Endometrial microvascular endothelial cells (primary cell): ENCODE measurements around the gene TTC14. TPM values are rescaled to one million over a fixed set of nuclear protein-coding genes. Genes with fewer than 3 reads are reported as not detected.
"Not testable (repeated sequence)": the region's sequence is repeated elsewhere in the genome, so short reads cannot be mapped to it uniquely, and the experiment has no call there.

ENCODE experiments used
- in situ Hi-C: cut with HindIII; loops from 2 replicates; pipeline ENCODE4 v1.10.0; 2017; ENCODE audit warnings: low sequenced_read_pairs, low pct_unique_long_range_greater_than_20kb; ENCODE audit errors: inconsistent ontology term
- total RNA-seq: library from RNA; depleted of rRNA; stranded (reverse); fragments of >200 nt; gene quantifications from one replicate; pipeline ENCODE4 v1.2.3, GENCODE V29; 2015; ENCODE audit errors: inconsistent ontology term

Gene TTC14, protein sequence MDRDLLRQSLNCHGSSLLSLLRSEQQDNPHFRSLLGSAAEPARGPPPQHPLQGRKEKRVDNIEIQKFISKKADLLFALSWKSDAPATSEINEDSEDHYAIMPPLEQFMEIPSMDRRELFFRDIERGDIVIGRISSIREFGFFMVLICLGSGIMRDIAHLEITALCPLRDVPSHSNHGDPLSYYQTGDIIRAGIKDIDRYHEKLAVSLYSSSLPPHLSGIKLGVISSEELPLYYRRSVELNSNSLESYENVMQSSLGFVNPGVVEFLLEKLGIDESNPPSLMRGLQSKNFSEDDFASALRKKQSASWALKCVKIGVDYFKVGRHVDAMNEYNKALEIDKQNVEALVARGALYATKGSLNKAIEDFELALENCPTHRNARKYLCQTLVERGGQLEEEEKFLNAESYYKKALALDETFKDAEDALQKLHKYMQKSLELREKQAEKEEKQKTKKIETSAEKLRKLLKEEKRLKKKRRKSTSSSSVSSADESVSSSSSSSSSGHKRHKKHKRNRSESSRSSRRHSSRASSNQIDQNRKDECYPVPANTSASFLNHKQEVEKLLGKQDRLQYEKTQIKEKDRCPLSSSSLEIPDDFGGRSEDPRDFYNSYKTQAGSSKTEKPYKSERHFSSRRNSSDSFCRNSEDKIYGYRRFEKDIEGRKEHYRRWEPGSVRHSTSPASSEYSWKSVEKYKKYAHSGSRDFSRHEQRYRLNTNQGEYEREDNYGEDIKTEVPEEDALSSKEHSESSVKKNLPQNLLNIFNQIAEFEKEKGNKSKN
- 18.5 TPM for total RNA-seq

DNA sequence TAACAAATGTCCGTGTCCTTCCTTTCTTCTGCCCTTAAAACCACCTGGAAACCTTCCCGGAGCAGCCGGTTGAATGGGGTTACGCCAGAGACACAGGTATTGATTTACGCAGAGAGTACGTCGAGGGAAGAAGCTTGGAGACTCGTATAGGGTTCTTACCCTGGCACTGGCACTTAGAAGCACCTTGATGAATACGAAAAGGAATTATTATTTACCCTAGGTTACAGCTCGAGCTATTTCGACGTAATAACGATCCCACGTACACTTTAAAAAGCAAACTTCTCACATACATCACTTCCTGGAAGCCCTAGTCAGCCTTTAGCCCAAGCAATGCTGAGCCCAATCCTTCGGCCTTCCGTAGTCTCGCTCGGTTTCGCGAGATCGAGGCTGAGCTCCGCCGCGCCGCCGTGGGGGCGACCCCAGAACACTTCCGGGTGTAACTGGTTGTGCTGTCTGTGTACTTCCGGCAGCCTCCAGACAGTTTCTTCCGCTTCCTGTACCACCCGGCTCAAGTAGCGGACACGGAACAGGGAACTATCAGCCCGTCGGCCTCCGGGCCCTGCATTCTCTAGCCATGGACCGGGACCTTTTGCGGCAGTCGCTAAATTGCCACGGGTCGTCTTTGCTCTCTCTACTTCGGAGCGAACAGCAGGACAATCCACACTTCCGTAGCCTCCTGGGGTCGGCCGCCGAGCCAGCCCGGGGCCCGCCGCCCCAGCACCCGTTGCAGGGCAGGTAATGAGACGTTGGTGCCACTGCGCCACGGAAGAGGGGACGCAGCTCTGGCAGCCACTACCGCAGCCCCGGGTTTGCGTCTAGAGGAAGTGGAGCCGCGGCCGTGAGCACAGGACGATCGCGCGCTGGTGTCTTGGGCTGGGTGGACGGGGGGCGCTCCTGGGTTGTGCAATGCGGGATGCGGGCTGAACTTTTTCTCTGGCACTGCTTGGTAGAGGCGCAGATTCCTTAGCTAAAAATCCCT, at the start of gene TTC14:
Gene TTC14, plus strand, starts transcription at position 476 of the 979 bp plus-strand sequence. Its CDS starts 99 bp downstream, at position 575.
- in situ Hi-C loops = no loop called here

DNA sequence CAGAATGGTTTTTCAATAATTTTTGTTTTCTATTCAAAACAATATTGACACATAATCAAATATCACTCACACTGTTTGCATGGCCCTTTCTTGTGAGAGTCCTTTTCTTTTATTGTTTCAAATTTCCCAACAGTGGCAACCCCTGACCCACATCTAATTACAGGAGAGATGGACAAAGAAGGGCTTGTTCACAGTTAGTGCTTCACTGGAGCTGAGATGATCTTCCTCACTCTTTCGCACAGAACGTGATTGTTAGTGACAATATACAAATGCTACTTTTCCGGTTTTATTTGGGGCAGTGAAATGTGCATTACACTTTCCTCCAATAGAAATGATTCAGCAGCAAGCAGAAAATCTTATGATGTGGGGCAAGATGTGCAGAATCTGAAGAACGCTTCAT, 38.6 kb upstream of the TTC14 start:
- in situ Hi-C loops = no loop called here

DNA sequence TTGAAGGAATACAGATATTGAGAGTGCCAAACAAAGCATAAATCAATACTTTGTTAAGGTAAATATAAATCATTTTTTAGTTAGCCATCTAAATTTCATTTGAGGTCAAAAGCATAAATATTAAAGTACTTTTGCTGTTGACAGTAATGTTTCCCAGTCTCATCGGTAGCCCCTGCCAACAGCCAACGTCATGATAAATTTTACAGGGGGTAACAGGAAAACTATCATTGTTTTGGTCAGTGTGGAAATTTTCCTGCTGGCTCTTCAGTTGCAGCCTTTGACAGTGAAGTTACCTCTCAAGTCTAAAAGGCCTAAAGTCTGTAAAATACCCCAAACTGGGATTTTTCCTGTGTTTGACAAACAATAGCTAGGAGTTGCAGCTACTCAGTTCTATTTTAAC, 37.3 kb upstream of the TTC14 start:
- in situ Hi-C loops = no loop called here

DNA sequence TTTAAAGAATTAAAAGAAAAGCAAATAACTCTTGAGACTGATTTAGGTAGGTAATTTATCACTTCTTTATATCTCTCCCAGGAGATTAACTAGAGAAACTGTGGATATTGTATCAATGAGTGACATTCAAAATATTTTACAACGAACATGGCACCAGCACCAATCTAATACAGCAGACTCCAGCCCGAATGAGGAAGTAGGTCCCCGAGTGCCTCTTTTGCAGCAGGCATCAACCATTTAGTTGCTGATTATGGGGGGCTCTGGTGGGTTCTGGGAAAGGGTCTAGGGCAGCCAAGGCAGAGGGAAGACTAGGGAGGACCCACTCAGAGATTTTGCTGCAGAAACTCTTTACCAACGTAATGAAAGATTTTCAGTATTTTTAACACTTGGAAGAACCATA, 31.7 kb upstream of the TTC14 start:
- in situ Hi-C loops = no loop called here

DNA sequence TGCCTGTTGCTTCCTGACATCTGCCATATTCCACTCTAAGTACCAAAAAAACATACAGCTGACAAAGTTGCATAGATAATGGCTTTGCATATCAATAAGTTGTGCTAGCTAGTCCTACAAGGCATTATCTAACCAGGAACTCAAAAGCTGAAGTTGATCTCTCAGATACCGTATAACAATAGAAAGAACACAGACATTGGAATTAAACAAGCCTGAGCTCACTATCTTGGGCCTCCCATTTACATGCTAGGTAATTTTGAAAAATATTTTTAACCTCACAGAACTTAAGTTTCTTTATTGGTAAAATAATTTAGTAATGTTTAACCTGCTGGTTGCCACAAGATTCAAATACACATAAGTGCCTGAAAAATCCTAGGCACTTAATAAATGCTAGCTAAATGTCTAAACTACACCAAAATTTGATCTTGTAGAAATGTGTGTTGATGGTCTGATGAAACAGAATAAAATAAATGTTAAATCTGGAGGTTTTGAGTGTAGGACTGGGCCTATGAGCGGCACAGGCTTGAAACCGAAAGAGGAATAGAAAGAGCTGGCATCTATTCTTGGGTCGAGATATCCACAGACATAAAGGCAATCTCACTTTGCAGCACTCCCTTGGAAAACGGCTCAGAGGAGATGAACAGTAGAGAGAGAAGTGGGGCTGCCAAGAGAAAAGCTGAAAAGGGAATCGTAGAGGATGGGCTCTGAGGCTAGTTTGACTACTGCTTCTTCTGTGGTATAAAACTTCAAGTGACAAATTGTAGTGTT, 29.9 kb upstream of the TTC14 start:
- in situ Hi-C loops = no loop called here

DNA sequence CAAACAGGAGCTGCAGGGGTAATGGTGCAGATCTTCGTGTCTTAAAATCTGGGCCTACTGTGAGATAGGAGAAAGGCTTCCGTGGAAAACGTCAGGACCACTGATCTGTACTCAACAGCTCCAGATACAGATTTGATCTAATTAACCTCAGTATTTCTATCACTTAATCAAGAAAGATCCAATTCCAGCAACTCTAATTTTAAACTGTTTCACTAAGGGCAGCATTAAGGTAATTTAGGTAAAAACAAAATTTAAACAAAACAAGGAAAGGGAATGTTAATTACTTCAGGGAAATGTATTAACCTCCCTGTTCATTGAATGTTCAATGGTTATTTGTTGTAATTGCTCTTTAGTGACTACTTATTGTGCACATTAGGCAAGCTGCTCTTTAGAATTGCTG, 26.4 kb upstream of the TTC14 start:
- in situ Hi-C loops = no loop called here

DNA sequence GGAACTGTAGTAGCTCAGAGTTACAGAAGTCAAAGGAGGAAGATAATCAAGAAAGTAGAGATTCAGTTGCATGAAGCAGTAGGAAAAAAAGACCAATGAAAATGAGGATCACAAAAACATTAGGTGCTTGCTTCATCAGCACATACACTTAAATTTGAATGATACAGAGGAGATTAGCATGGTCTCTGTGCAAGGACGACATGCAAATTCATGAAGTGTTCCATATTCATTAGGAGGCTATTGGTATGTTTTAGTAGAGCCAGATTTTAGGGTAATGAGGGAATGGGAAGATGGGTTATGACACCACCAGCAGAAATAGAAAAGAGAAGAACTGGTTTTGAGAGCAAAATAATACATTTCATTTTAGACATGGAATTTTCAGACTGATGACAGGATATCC, 21.0 kb upstream of the TTC14 start:
- in situ Hi-C loops = no loop called here

DNA sequence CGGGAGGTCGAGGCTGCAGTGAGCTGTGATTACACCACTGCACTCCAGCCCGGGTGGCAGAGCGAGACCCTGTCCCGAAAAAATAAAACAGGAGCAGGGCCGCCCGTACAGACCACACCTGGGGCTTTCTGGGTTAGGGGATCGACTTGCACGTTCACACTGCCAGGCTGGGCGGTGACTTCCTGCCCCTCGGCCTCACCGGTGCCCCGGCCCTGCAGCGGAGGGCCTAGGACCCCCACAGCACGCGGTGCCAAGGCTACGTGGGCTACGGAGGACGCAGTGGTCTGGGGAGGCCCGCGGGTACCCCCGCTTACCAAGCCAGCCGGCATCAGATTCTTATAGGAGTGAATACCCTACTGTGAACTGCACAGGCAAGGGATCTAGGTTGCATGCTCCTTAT, 11.6 kb upstream of the TTC14 start:
- in situ Hi-C loops = no loop called here

DNA sequence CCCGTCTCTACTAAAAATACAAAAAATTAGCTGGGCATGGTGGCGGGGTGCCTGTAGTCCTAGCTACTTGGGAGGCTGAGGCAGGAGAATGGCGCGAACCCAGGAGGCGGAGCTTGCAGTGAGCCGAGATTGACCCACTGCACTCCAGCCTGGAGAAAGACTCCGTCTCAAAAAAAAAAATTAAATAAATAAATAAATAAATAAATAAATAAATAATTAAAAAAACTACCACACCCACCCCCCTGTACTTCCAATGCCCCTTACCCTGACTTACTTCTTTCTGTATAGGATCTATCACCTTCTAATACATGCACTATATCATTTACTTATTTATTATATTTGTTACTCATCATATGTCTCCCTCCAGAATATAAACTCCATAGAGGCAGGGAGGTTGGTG, 8.3 kb upstream of the TTC14 start:
- in situ Hi-C loops = not testable (repeated sequence)

DNA sequence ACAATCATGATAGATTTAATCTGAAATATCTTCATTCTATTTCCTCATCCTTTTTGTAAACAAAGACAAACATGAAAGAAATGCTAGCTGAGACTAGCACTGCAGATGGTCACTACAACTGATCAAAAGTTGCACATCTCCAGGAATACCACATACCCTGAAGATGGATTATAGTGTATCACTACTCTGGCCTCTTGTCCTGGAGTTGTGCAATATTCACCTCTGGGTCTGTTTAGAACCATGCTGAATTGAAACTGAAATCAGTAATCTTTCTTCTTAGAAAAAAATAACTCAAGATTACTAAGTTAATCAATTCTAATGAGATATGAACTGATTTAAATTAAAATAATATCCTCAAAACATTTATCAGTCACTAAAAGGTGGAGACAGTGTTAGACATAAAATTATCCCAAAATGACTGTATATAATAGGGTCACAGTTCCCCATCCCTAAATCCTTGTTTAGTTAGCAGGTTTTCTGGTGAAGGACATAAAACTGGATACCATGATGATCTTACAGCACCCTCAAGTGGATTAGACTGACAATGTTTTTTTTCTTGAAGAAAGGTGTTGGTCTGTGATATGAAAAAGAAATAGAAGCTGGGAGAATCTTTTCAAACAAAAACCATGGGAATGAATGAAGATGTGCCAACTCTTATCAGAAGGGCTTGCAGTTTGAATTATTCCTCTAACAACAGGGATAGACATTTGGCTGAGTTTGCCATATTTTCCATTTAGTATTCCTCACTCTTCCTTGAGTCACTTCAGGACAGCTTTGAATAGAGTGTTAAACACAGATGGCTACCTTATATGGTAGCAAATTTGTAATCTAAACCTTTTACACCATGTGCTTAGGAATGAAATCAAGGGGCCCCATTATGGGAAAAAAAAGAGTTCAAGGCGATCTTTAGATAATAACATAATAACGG, 7.1 kb upstream of the TTC14 start:
- in situ Hi-C loops = no loop called here

DNA sequence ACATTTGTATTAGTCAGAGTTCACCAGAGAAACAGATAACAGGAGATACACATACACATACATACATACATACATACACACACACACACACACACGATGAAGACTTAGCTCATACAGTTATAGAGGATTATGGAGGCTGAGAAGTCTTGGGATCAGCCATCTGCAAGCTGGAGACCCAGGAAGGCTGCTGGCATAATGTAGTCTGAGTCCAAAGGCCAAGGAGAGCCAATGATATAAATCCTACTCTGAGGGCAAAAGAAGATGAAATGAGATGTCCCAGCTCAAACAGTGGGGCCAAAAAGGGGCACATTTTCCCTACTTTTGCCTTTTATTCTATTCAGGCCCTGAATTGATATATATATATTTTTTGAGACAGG, 6.4 kb upstream of the TTC14 start:
- in situ Hi-C loops = no loop called here

DNA sequence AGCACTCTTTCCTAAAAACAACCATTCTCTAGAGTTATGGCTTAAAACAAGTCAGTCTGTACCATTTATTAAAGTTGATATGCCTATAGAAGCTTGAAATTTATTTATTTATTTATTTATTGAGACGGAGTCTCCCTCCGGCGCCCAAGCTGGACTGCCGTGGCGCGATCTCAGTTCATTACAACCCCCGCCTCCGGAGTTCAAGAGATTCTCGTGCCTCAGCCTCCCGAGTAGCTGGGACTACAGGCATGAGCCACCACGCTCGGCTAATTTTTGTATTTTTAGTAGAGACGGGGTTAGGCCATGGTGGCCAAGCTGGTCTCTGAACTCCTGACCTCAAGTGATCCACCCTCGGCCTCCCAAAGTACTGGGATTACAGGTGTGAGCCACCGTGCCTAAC, 1.5 kb upstream of the TTC14 start:
- in situ Hi-C loops = no loop called here

DNA sequence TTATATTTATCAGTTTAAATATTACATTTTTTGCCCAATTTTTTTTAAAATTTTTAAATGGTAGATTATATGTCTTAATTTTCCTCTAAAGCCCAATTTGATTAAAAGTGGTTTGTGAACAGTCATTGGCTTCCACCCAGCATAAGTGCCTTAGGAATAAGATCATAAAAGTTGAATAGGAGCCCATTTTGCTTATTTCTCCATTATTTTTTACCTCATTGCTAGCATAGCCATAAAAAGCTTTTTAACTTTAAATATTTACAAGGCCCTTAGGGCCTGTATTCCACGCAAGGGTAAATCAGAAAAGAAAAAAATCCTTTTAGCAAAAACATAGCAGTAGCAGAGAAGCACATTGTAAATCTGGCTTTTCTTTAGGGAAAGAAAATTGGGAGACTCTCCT, 9.0 kb downstream of the TTC14 start:
- in situ Hi-C loops = no loop called here

DNA sequence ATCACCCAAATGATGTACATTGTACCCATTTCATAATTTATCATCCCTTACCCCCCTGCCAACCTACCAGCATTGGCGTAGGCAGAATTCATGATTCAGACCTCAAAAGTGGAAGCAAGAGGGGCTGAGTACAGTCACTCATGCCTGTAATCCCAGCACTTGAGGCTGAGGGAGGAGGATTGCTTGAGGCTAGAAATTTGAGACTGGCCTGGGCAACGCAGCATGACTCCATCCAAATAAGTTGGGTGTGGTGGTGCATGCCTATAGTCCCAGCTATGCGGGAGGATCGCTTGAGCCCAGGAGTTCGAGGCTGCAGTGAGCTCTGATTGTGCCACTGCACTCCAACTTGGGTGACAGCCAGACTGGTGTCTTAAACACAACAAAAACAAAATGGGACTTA, 10.4 kb downstream of the TTC14 start:
- in situ Hi-C loops = no loop called here

DNA sequence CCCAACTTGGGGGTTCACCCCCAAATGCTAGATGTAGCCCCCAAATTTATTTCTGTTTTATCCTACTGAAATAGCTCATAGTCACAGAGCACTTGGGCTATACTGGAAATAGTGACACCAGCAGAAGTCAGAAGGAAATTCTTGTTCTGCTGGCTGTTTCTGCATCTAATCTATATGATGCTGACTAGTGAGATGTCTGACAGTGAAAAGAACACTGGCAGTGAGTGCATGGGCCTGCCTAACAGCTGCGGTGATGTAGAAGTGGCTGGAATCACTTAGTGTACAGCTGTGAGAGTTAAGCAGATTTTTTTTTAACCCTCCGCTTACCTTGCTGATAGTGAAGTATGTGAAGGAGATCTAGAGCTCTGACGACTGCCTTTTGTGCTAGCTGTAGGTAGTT, 14.0 kb downstream of the TTC14 start:
- in situ Hi-C loops = no loop called here

DNA sequence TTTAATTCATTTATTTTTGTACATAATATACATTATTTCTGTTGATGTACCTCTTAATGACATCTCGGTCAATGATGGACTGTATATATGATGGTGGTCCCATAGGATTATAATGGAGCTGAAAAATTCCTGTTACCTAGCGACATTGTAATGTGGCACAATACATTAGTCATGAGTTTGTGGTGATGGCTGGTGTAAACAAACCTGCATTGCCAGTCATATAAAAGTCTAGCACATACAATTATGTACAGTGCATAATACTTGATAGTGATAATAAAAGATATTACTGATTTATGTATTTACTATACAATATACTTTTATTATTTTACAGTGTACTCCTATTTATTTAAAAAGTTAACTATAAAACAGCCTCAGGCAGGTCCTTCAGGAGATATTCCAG, 15.1 kb downstream of the TTC14 start:
- in situ Hi-C loops = no loop called here

DNA sequence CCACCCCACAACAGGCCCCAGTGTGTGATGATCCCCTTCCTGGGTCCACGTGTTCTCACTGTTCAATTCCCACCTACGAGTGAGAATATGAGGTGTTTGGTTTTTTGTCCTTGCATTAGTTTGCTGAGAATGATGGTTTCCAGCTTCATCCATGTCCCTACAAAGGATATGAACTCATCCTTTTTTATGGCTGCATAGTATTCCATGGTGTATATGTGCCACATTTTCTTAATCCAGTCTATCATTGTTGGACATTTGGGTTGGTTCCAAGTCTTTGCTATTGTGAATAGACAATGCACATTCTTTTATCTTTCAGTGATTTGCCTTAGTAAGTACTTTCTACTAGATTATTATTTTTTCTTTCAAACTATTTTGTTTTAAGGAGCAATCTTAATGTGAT, 16.6 kb downstream of the TTC14 start:
- in situ Hi-C loops = not testable (repeated sequence)

DNA sequence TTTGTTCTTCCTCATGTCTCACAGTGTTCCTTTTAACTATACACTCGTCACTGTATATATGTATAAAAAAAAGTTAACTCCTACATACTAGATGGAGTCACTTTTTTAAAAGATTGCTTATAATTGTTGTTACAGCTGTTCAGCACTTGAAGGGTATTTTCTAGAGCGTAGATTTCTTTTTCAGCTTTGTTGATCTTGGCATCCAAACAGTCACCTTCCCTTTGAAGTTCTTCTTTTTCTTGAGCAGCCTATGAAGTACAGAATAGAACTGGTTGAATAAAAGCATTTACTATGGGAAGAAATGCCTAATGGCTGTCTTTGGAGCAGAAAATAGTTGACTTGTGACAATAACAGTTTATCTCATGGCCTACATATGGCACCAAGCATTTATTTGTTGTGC, 17.8 kb downstream of the TTC14 start:
- in situ Hi-C loops = no loop called here
